ENCODE data around the gene STXBP3.

STXBP3 gene

GRCh38 chr1:108808438-108808837 is 62.0 kb downstream of the STXBP3 start:
- no peak for DNase-seq

GRCh38 chr1:108811611-108812010 is 65.1 kb downstream of the STXBP3 start:
- DNase-seq = no peak

GRCh38 chr1:108813326-108813725 is 66.9 kb downstream of the STXBP3 start:
- DNase-seq = peak in 2 of 3 experiments; percentile 4 to 69

DNA sequence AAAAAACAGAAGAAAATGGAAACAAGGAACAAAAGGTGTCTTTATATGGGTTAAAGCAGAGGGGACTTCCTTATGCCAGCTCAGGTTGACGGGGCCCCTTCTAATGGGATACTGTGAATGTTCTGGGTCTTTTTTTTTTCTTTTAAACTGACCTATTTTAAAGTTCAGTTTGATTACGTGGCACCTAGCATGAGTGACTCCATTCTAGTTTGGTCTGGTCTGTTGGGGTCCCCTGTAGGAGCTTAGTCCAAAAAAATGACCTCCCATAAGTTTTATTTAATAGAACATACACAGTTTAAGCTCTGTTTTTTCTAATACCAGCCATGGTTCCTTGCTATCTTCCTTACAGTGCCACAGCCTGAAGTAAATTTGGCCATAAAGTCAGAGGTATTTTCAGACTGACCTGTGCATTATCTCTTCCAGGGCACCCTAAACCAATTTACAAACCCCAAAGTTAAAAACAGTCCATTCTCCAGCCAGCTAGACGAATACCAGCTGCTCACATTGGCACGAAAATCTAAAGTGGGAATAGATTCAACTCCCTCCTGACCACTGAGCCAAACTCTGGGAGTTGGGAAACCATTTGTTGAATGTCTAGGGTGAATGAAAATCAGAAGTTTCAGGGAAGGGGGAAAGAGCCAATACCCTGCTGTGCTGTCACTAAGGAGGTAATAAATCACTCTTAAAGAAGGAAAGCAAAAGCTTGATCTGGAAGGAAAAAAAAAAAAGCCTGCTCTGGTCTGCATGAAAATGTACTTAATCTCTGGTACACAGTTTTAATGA is 68.1 kb downstream of the STXBP3 start:
- peak in 2 of 3 experiments; percentile 5 to 44 for DNase-seq

DNA sequence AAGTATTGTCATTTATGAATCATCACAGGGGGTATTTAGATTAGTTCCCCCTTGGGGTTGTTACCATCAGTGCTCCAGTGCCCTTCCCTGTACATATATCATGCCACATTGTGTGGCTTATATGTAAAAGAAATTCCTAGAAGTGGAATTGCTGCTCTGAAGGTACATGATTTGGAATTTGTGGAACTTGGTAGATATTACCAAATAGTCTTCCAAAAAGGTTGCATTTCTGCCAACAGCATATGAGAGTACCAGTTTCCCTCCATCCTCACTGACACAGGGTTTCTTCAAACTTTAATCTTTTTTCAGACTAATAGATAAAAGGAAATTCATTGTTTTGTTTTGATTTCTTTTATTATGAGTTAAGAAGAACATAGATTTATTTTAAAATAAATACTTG is 69.1 kb downstream of the STXBP3 start:
- DNase-seq = peak in 1 of 3 experiments; percentile 35

DNA sequence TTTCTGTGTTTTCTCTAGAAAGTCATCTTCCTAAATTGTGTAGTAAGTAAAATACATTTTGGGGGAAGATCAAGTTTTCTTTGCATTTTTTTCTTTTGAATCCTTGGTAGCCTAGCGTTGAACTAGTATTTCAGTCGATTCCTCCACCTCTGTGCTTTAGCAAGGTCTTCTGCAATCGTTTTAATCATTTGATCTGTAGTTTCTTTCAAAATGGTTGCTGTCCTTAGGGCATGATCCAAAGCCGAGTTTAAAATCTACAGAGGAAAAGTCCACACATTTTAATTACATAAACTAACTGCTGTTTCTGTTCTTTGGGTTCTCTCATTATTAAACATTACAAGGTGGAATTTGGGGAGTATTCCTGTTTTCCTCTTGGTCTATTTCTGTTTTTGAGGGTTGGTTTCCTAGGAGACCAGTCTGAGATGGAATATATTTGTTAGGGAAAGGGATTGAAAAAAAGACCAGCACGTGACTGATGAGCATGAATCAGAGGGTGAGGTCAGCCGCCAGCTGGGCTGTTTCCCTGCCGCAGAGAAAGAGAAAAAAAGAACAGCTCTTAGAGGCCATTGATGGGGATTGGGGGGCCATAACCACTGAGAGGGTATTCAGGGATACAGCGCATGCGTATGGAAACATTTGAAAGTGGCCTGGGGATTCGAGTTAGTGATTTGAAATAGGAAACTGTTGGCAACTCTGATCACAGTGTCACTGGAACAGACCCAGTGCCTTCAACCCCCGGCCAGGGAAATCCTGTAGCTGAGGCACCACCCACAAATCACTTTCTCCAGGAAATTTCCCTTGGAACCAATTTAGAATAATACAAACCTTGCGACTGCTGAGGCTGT is 69.8 kb downstream of the STXBP3 start:
- peak; percentile 59 to 91 (median 70) for DNase-seq

DNA sequence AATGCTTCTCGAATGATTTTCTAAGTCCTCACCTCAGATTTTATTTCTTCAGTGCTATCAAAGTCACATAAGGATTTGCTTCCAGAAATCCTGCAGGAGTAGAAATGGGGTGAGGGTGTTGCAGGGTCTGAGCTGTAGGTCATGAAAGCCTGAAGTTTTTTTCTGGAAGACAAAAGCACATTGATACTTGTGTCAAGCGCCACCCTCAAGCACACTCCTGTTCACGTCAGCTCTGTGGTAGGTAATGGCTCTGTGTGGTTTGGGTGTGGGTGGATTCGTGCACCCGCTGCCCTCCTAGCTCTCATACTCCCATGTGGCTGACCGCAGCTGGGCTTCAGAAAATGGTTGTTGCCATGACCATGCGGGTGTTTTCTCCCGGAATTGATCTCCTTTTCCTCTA is 70.5 kb downstream of the STXBP3 start:
- DNase-seq = peak in 2 of 3 experiments; percentile 65 to 80

DNA sequence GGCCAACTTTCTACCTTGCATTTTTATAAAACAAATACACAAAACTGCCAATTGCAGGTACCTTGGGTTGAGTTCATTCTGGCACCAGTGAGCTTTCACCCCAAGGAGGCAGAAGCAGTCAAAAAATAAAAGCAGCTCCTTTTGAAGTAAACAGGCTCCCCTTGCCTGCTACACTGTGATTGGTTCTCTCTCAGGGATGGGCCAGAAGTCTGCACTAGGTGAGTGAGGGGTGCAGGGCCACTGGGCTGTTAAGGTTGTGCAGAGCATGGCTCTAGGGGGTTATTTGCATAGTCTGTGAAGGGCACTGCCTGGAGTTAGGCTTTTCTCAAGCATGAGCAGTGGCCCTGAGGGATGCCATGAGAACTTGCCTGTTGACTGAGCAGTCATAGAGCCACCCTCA is 71.3 kb downstream of the STXBP3 start:
- DNase-seq = no peak

- no peak for DNase-seq
These were observed 73.4 kb downstream of the STXBP3 start for GRCh38 chr1:108819878-108820277.

GRCh38 chr1:108823632-108824031 is 77.2 kb downstream of the STXBP3 start:
- DNase-seq = no peak

GRCh38 chr1:108824051-108824450 is 77.6 kb downstream of the STXBP3 start:
- no peak for DNase-seq

DNA sequence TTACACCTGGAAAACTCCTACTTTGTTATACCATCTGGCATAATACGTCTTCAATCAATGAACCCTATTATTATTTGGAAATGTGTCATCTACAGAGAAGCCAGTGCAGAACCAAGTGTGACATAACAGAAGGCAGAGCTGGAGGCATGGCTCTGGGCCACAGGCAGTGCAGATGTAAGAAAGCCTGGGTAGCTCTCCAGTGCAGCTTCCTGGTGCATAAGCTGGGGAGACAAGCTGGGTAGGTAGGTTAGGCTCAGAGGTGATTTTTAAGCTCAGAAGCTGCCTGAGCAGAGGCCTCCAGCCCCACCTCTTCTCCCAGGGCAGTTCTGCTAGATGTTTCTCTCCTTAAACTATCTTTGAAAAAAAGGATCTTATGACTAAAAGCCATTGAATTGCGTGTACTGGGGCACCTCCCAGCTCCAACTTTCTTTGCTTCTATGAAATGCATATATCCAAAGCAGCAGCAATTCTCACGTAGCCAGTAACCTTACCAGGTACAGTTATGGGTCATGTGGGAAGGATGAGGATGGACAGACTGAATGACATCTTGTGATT is 79.7 kb downstream of the STXBP3 start:
- no peak for DNase-seq

DNA sequence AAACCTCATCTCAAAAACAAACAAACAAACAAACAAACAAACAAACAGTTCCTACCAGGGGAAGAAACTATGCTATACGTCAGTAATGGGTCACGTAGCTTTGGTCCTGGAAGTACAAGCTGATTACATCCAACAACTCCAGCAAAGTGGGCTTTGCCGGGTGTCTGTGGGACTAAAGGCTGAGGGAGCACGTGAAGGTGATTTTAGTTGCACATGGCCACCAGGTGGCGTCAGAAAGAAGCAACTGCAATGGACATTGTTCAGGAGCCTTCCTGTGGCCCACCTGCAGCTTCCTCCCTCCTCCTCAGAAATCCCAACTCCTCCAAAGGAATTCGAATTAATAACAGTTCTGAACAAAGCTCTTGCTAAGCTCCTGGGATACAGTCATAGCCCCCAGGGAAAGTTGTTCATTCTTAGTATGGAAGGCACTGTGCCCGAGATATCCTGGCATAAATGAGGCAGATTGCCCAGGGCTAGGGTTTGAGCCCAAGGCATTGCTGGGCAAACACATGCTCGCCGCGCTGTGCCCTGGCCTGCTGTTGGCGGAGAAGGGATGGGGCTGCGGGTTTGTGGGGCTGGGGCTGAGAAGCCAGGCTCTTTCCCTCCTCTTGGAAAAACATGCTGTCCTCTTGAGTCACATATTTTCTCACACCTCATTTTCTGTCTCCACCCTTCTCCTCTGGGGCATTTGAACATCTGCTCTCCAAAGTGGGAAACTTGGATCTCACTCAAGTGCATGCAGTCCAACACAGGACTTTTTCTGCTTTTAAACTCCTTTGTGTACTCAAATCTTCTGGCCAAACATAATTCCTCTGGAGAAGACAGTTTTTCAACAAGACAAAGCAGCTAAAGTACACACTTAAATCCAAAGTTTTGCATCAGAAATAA is 81.8 kb downstream of the STXBP3 start:
- DNase-seq = peak; percentile 56 to 86 (median 77)

- DNase-seq = peak in 2 of 3 experiments; percentile 12 to 66
These were observed 83.0 kb downstream of the STXBP3 start for GRCh38 chr1:108829498-108829916.

- no peak for DNase-seq
These were observed 83.9 kb downstream of the STXBP3 start for GRCh38 chr1:108830119-108831008.

DNA sequence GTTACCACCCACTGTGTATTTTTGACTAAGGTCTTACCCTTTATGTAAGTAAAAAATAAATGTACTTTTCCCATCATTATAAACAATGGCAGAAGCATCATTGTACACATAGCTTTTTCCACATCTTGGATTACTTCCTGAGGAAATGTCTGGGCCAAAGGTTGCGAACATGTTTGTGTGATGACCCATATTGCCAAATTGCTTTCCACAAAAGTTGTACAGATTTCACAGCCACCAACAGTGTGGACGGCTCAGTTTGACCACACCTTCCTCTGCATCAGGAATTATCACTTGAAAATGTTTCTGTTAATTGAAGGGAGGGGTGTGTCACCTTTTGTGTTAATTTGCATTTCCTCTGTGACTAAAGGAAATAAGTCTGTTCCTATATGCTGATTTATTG is 84.8 kb downstream of the STXBP3 start:
- DNase-seq = no peak

DNA sequence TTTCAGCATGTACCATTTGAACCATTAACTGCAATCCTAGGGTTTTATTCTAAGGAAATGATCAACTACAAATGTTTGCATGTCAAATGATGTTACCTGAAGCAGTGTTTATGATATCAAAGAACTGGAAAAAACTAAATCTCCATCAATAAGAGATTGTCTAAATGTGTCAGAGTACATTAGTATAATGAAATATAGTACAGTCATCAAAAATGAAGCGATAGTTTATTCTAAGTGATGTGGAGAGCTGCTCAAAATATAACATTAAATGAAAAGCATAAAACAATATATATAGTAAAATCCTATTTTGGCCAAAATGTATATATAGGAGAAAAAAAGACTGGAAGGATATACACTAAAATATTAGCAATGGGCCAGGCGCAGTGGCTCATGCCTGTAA is 86.5 kb downstream of the STXBP3 start:
- DNase-seq = no peak

DNA sequence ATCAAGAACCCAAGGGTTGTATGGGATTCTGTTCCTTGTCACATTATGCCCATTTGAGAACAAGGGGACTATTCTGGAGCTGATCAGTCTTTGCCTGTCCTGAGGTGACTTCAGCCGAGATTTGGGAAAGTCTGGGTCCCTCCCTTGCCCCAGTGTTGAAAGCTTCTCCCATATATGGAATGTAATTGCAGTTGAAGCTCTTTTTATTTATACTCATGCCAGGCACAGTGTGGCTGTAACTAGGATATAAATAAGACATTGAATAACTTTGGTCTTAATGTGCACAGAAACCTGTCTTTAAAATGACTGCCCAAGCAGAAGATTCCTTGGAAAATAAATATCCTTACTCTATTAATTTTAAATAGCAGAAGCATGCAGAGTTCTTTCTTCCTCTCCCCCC is 95.2 kb downstream of the STXBP3 start:
- peak in 1 of 3 experiments; percentile 40 for DNase-seq

GRCh38 chr1:108842525-108843181 is 96.2 kb downstream of the STXBP3 start:
- no peak for DNase-seq

- DNase-seq = no peak
These were observed 97.1 kb downstream of the STXBP3 start for GRCh38 chr1:108843390-108844137.

Data from NCI-H1417 (cell line).